GDM1 (cell line): Measurements from ENCODE around the gene TTC6.
A peak's percentile ranks its signal among the peaks of the same experiment; 100 is the strongest.

Source experiments
- DNase-seq: peaks from one replicate; lab custom pipeline; 2025; lab: John Stamatoyannopoulos, UW

The TTC6 gene

DNA sequence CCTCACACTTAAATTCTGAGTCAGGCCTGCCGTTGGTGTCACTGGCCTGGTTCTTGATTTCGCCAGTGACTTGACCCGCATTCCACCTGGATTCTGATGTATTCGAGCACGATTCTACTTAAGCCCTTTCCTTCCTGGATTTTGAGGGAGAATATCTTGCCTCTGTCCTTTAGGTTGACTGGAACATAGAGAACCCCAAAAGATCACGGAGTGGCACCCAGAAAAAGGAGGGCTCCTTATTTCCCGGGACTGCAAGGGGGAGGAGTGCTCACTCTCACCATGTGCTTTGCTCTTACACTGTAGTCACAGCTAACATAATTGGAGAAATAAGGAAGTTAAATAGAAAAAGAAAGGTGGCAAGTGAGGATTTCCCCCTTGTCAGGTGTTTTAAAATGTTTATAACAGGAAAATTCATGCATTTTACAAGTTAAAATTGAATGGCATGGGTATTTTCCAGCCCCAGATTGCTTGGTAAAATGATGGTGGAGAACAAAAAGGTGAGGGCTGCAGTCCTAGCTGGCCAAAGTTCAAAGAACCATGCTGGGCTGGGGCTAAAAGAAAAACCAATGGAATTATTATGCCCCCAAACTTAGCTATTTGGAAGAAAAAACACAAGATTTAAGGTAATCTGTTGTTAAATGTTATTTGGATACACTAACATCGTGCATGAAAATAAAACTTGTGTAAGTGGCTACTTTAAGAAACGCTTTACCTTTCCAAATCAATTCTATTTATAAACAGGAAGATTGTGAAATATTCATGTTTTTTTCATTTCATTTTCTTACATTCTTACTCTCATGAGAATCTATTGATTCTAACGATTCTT, 9.2 kb upstream of the TTC6 start:
- DNase-seq = no peak

- DNase-seq = no peak
Observed at GRCh38 chr14:37586797-37587130, 8.7 kb upstream of the TTC6 start.

DNA sequence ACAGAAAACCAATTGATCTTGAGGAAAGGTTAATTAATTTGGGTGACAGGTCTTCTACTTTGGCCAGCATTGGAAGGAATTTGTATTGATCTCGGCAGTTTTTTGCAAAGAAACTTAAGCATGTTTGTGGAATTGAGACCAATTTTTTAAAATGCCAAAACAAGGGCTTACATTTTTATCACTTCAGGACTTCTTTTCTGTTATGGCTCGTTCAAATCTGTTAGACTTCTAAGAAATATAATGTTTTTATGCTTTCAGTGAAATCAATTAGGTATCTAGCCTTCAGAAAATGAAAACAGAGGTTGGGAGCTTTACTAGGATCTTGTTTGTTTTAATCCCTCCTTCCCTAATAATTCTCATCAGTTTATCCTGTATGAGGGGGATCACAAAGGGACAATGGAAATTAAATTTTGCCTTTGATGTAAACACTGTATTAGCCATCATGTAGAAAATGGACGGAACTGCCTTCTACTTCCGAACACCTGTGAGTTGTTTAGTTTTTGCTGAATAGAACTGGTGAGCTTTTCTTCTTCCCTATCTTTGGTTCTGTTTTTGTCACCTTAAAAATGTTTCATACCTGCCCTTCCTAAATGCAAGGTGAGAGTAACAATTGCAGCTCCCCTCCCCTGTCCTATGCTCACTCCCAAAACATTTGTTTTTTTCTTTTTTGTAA, 8.2 kb upstream of the TTC6 start:
- no peak for DNase-seq

- DNase-seq = no peak
Observed at GRCh38 chr14:37587881-37588666, 7.4 kb upstream of the TTC6 start.

DNA sequence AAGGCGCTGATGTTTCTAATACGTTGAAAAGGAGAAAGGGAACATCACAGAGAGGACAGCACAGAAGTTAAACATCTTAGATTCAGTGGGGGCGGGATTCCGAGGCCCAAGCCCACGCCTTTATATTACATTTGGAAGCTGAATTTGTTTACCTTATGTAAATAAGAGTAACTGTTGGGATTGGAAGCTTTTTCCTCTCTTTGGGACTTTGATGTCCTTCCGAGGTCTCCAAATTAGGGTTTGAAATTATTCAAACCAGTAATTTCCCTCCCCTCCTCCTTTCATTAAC, 6.8 kb upstream of the TTC6 start:
- no peak for DNase-seq

DNA sequence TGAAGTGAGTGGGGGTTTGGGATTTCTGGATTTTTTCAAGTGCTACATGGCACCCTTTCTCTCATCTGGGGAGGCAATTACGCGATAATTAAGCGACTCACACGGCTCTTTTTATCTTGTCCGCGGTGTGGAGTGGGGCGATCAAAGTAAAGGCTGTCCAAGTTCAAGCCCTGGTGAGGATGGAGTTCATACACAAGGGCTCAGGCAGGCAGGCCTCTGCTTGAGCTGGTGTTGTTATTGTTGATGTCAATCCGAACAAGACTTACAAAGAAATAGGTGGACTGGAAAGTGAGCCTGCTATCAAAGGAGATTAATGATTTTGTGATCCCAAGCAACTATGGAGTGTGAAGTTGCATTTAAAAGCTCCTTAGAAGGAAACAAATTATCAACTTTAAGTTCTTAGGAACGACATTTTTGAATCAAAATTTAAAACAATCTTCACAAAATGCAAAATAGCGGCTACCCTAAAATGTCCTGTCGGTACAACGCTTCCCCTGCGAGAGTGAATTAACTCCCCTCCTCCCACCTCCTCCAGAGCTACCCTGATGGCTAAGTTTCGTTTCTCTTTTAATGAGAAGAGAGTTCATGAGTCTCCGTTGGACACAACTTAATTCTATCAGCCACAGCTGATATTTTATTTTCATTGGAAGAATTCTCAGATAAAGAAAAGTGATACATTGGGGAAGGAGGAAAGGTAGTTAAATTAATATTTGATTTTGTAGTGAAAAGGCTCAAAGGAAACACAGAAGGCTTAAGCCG, 6.3 kb upstream of the TTC6 start:
- DNase-seq = no peak

DNA sequence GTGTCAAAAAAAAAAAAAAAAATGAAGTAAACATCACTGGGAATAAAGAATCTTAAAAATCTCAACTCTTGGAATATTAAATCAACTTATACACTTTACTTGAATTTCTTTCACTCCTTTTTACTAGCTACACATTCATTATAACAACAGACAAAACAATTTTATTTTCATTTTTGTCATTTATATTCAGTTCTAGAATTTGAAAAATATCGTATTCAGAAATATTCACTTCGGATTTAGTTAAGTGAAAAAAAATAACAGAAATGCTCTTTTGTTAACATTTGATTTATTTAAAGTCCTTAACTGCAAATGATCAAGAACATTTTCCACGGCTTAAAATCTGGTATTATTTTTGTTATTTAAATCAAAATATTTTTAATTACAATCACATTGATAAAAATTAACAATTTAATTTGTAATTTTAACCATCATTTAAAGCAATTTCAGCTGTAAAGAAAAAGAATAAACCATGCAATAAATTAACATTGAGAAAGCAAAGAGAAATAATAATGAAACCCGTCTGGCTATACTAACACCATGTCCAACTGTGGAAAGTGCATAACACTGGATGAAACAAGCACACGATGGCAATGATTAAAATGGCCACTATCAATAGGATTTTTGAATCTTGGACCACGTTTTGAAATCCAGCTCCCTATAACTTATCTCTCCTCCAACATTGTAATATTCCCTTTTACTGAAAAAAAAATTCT, 5.6 kb upstream of the TTC6 start:
- no peak for DNase-seq

- DNase-seq = no peak
Observed at GRCh38 chr14:37590428-37591139, 4.8 kb upstream of the TTC6 start.

DNA sequence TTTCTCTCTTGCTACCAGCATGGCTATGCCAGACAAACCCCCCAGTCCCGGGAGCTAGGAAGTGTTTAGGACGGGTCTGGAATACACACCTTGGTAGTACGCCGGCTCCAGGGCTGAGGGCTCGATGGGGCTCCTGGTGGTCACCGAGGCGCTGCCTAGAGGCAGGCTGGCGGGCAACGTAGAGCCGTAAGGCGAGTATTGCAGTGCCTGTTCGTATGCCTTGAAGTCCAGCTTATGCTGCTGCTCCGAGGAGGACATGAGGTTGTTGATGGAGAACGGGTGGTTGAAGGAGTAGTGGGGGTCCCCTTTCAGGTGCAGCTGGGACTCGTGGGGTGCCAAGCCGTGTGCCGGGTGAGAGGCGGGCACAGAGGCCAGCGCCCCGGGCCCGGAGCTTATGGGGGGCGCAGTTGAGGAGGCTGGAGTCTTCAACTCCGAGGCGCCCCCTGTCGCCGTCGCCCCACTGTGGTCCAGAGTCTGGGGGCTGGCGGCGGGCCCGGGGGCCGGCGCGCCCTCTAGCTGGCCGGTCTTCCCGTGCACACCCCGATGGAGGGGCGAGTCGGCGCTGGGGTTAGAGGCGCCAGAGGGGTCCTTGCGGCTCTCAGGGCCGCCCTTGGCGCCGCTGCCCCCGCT, 4.0 kb upstream of the TTC6 start:
- DNase-seq = no peak

GRCh38 chr14:37591941-37592481, 3.4 kb upstream of the TTC6 start:
- DNase-seq = no peak

DNA sequence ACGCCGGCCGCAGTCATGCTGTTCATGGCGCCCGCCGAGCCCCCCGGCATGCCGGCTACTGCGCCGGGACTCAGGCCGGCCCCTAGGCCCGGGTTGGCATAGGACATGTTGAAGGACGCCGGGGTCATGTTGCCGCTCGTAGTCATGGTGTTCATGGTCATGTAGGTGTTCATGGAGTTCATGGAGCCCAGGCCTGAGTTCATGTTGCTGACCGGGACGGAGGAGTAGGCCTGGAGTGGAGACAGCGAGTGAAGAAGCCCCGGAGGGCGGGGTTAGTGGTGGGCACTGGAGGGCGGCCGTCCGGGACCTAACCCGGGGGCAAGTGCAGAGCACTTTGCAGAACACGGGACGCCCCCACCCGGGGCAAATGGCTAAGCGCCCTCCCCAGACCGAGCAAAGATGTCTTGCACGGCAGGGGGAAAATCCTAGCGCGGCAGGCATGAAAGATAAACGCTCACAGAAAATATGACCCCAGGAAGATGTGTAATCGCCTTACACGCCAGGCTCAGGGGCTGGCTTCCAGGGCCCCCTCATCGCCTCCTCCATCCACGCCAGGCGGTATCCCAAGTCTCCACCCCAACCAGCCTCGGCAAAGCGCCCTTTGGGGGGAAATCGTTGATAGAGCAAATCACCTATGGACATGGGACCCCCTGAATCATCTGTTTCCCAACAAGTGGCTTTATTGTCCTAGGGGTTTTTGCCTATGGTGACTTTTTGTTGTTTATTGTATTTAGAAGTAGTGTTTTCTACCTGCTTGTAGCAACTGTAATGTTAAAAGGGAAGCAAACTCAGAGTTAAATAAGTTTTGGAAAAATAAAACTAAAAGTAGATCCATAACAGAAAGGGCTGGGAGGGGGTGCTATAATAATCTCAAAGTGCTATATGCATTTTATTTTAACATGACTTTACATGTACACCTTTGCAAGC, 2.7 kb upstream of the TTC6 start:
- no peak for DNase-seq

DNA sequence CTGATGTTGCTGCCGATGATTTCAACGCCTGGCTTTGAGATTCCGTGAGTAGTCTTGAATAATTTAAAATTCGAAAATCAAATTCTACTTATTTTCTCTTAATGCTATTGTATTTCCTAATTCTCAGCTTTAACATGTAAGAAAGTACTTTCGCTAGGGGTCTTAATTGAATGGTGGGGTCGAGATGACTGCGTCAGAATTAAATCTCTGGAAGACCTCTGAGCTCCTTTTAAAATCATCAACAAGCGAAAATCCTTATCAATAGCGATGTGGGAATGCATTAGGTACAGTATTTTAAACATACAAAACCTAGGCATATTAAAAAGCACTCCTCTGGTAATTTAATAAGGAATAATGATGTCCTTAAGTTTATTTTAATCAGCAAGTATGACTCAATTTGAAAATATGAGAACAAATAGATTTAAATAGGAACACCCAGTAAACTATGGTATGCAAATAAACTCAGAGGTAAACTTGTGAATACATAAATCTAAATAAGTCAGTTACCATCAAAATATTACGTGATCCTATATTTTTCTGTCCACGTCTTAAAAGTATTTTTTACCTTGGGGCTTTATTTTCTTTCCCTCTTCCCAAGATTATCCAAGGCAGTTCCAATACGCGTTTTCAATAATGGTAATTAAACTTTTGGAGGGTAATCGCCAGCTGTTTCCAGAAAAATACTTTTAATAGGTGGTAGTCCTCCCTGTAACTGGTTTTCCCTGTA, 1.8 kb upstream of the TTC6 start:
- DNase-seq = no peak

DNA sequence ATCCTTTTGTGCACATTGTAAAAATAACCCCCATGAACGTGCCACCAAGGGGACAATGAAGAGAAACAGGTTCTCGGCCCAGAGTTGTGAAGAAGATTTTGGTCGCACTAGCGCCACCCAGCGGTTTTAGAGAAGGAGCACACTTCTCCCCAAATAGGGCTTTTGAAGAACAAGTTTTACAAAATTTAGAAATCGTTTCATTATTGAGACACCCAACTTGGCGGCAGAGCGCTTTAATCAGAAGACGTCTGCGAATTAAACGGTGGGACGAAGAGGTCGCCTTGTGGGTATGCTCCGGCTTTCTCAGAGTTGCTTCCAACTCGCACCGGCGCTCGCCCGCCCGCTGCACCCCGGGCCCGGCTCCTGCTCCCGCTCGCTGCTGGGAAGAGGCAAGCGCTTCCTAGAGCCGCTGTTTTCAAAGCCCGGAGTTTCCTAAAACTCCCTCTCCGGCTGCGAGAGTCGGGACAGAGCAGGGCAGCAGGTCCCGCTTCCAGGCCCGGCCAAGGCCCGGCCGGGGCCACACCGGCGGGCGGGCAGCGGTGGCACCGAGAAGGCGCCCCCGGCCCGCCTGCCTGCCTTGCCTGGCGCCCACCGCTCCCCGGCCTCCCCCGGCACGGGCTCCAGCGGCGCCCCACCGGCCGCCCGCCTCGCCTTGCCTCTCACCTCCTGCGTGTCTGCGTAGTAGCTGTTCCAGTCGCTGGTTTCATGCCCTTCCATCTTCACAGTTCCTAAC, 1.0 kb upstream of the TTC6 start:
- peak; percentile 34 for DNase-seq

GRCh38 chr14:37595809-37596621, 586 bp downstream of the TTC6 start:
- no peak for DNase-seq

DNA sequence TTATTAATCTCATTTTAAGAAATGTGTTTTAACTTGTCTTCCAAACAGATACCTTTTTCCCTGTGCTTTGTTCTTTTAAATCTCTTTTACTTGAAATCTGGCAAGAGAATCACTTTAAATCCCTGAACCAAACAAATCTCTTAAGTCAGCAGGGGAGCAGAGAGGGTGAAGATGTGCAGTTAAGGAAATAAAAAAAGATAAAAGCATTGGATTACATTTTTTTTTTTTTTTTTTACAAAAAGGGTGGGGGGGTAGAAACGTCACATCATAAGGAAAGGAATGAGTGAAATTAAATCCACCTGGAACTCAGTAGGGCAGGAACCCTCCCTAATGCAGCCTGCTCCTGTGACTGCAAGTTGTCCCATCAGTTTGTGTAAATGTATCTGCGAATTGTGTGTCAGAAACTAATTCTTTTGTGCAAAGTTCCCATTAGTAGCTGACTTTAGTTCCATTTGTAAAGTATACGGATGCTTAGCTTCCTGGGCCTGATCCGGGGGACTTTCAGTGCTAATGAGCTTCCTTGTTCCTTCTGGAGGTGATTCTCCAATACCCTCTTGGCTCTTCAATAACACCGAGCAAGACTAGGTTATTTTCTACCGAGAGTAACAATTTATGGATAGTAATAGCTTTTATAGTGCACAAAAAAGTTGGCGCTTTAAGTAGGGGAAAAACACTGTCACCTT, 1.5 kb downstream of the TTC6 start:
- DNase-seq = no peak

GRCh38 chr14:37597538-37597913, 2.1 kb downstream of the TTC6 start:
- DNase-seq = no peak
